Gastroesophageal sphincter (tissue), 4 donors: Measurements from ENCODE around the gene AGAP2. TPM values are rescaled to one million over a fixed set of nuclear protein-coding genes. Genes with fewer than 3 reads are reported as not detected.
A peak's percentile ranks its signal among the peaks of the same experiment; 100 is the strongest.

Experiments
- ATAC-seq: fragments of 150-250 bp; one replicate; pipeline ENCODE4 v1.9.1; 2016; ENCODE audit warnings: mild to moderate bottlenecking, moderate library complexity
- H3K27ac ChIP-seq, 4 donors: fragments of 200-600 bp; sonication (generic) in 3 of 4; 1 replicate in 3 of 4; 2 replicates in 1 of 4; pipeline ENCODE4 v1.5.1; 2016 to 2019
- H3K27me3 ChIP-seq: fragments of 200-600 bp; sonication (generic); one replicate; pipeline ENCODE4 v1.5.1; 2019
- H3K36me3 ChIP-seq, 2 donors: fragments of 200-600 bp; sonication (generic); one replicate each; pipeline ENCODE4 v1.5.1; 2019; ENCODE audit warnings: control low read depth in 1 of 2
- H3K4me1 ChIP-seq, 3 donors: fragments of 200-600 bp; sonication (generic); 1 replicate in 2 of 3; 2 replicates in 1 of 3; pipeline ENCODE4 v1.5.1; 2016 to 2019; ENCODE audit warnings: control low read depth in 2 of 3
- H3K4me3 ChIP-seq, 2 donors: fragments of 200-600 bp; sonication (generic); one replicate each; pipeline ENCODE4 v1.5.1; 2019; ENCODE audit warnings: mild to moderate bottlenecking in 1 of 2, moderate library complexity in 1 of 2
- H3K9me3 ChIP-seq, 3 donors: fragments of 200-600 bp; sonication (generic); one replicate each; pipeline ENCODE4 v1.5.1; 2017 to 2019; ENCODE audit warnings: control low read depth in 2 of 3
- CTCF ChIP-seq, 4 experiments: fragments of 200-600 bp in 2 of 4; fragments of 450-650 bp in 2 of 4; sonication (generic) in 1 of 4; IDR thresholded peaks; one replicate each; pipeline ENCODE4 v1.5.1; 2017 to 2019; ENCODE audit warnings: antibody characterized with exemption in 4 of 4, mild to moderate bottlenecking in 2 of 4, moderate library complexity in 2 of 4
- EP300 ChIP-seq: sonication (generic); formaldehyde crosslinking; IDR thresholded peaks from one replicate; pipeline ENCODE4 v1.6.1; 2017; ENCODE audit warnings: antibody characterized with exemption, mild to moderate bottlenecking
- POLR2A ChIP-seq, 2 donors: fragments of 450-650 bp; IDR thresholded peaks; one replicate each; pipeline ENCODE4 v1.6.1; 2017; ENCODE audit warnings: antibody characterized with exemption in 2 of 2, mild to moderate bottlenecking in 2 of 2, moderate library complexity in 1 of 2
- POLR2AphosphoS5 ChIP-seq: sonication (generic); formaldehyde crosslinking; IDR thresholded peaks from one replicate; pipeline ENCODE4 v1.6.1; 2017; ENCODE audit warnings: antibody characterized with exemption
- WGBS, 2 donors: methylation state at CpG; one replicate each; pipeline ENCODE4 v1.1.5; 2018; ENCODE audit warnings: low coverage in 1 of 2; 5-methylcytosine and 5-hydroxymethylcytosine counted together
- total RNA-seq, 4 donors: library from RNA; depleted of rRNA; stranded (reverse); fragments of >200 nt; gene quantifications; one replicate each; pipeline ENCODE4 v1.1.0, GENCODE V29; 2016

AGAP2 gene
- total RNA-seq, 4 donors from 2014 or later = 1.6 to 4.2 (median 3.3) TPM

GRCh38 chr12:57741844-57742738 lies 3.5 kb upstream of the AGAP2 start:
- 49 to 51% methylated on average over 9 to 10 of the region's 14 CpGs for WGBS, 2 donors
- Histone ChIP-seq H3K9me3 (no peaks in the 10 kb centered on the region), H3K36me3 (peaks cover 0 to 6% of the 10 kb centered on the region in 2 donors), H3K27ac (peak overlapping the region in 1 of 4 donors; percentile 34), H3K4me1 (peaks cover 4 to 41% (median 24%) of the 10 kb centered on the region in 3 donors), H3K4me3 (peak overlapping the region in 1 of 2 donors; percentile 33), H3K27me3 (peaks cover 51% of the 10 kb centered on the region)
- no peak for TF ChIP-seq POLR2AphosphoS5
- TF ChIP-seq CTCF (IDR thresholded peaks at IDR 0.05) = no peak
- no peak for TF ChIP-seq EP300
- no peak for TF ChIP-seq POLR2A (IDR thresholded peaks at IDR 0.05)
- ATAC-seq = no peak

- Histone ChIP-seq H3K4me3 (peak overlapping the region in 1 of 2 donors; percentile 33), H3K27ac (no peak overlapping the region), H3K4me1 (peaks cover 4 to 47% (median 31%) of the 10 kb centered on the region in 3 donors), H3K36me3 (no peaks in the 10 kb centered on the region), H3K9me3 (no peaks in the 10 kb centered on the region), H3K27me3 (peaks cover 58% of the 10 kb centered on the region)
- no peak for TF ChIP-seq CTCF (IDR thresholded peaks at IDR 0.05)
- 60% methylated on average over 1 of the region's 1 CpG; no CpG with 5 or more reads in 1 of the 2 donors for WGBS, 2 donors
- no peak for ATAC-seq
These were observed 2.9 kb upstream of the AGAP2 start for GRCh38 chr12:57741413-57741789.

DNA sequence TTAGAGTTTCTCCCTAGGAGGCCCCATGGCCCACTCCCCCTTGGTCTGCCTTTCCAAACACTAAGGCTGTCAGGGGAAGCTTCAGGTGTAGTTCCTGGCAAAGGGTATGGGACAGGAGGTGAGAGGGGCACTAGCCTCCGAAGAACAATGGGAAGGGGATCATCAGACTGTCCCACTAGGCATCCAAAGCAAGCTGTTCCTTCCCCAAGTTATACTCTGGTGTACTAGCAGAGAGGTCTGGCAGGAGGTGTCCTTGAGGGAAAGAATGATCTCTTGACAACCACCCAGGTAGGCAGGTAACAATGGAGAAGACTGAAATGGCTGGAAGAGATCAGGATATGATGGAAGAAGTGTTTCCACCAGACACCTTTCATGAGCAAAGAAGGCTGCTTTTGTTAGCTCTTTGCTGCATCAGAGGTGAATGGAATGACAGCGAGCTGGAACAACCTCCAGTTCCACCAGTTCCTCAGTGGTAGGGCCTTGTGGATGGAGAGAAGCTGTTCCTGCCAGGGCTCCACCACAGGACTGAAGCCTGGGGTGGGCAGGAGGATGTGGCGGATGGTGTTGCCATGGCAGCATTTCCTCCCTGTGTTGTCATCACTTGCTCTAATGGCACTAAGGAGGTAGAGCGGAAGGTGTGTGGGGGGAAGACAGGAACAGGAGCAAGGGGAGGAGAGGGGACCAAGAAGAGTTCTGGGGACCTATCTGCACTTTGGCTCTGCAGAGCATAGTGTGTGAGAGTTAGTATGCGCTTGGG lies 2.3 kb upstream of the AGAP2 start:
- H3K27me3 ChIP-seq = peaks cover 64% of the 10 kb centered on the region
- no peaks in the 10 kb centered on the region for H3K9me3 ChIP-seq
- peak overlapping the region in 1 of 2 donors; percentile 33 for H3K4me3 ChIP-seq
- peaks cover 4 to 47% (median 31%) of the 10 kb centered on the region in 3 donors for H3K4me1 ChIP-seq
- TF ChIP-seq POLR2A (IDR thresholded peaks at IDR 0.05) (no peak), EP300 (no peak)
- no peaks in the 10 kb centered on the region for H3K36me3 ChIP-seq
- H3K27ac ChIP-seq = no peak overlapping the region
- no peak for ATAC-seq
- WGBS, 2 donors = 20 to 30% methylated on average over 1 to 4 of the region's 5 CpGs

GRCh38 chr12:57739914-57740538 lies 1.5 kb upstream of the AGAP2 start:
- H3K9me3 ChIP-seq = no peaks in the 10 kb centered on the region
- no peak for ATAC-seq
- peaks cover 4 to 47% (median 31%) of the 10 kb centered on the region in 3 donors for H3K4me1 ChIP-seq
- no peak overlapping the region for H3K4me3 ChIP-seq
- H3K27ac ChIP-seq = no peak overlapping the region
- no peaks in the 10 kb centered on the region for H3K36me3 ChIP-seq
- TF ChIP-seq POLR2AphosphoS5 (no peak), POLR2A (IDR thresholded peaks at IDR 0.05) (no peak), CTCF (IDR thresholded peaks at IDR 0.05) (no peak), EP300 (no peak)
- WGBS, 2 donors = 40 to 43% methylated on average over 1 of the region's 10 CpGs
- H3K27me3 ChIP-seq = peaks cover 72% of the 10 kb centered on the region

DNA sequence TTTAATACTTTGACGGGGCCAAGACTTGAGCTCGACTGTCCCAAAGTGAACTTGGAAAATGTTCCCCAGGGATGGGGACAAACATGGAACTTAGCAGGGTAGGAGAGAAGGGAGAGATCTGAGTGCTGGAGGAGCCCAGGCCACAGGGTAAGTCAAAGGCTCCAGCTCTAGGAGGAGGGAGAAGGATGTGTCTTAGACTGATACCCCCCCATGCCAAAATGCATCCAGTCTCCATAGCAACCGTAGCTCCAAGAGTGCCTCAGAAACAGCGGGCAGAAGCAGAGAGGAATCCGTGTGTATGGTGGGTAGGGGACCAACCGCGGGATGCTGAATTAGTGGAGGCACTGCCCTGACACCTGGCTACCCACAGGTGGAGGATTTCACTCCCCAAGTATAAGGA lies 845 bp upstream of the AGAP2 start:
- H3K4me1 ChIP-seq = peaks cover 4 to 45% (median 31%) of the 10 kb centered on the region in 3 donors
- H3K36me3 ChIP-seq = no peaks in the 10 kb centered on the region
- TF ChIP-seq POLR2A (IDR thresholded peaks at IDR 0.05) (no peak), CTCF (IDR thresholded peaks at IDR 0.05) (no peak), POLR2AphosphoS5 (no peak), EP300 (no peak)
- peak overlapping the region in 1 of 2 donors; percentile 50 for H3K4me3 ChIP-seq
- no peak overlapping the region for H3K27ac ChIP-seq
- ATAC-seq = no peak
- peaks cover 77% of the 10 kb centered on the region for H3K27me3 ChIP-seq
- H3K9me3 ChIP-seq = no peaks in the 10 kb centered on the region
- WGBS, 2 donors = 0 to 16% methylated on average over 1 to 7 of the region's 7 CpGs
